Endodermal cell (in vitro differentiated cells): ENCODE measurements around the gene MRPS16. TPM values are rescaled to one million over a fixed set of nuclear protein-coding genes. Genes with fewer than 3 reads are reported as not detected.

Experiments used
- DNase-seq: peaks from one replicate; pipeline ENCODE4 v3.0.0-alpha.2; 2017
- H3K27ac ChIP-seq: 2 replicates; pipeline ENCODE4 v1.5.1; 2013; ENCODE audit warnings: mild to moderate bottlenecking, low read depth, low read length, moderate library complexity
- H3K27me3 ChIP-seq: 2 replicates; pipeline ENCODE4 v1.6.1; 2013; ENCODE audit warnings: mild to moderate bottlenecking, low read length, moderate library complexity; ENCODE audit not compliant: insufficient read depth, control insufficient read depth, poor library complexity, severe bottlenecking
- H3K36me3 ChIP-seq: 2 replicates; pipeline ENCODE4 v1.7.0; 2013; ENCODE audit warnings: mild to moderate bottlenecking, low read length, moderate library complexity; ENCODE audit not compliant: control insufficient read depth, insufficient read depth
- H3K4me1 ChIP-seq: one replicate; pipeline ENCODE4 v1.7.0; 2013; ENCODE audit warnings: low read length; ENCODE audit not compliant: control insufficient read depth, insufficient read depth
- H3K4me3 ChIP-seq: 2 replicates; pipeline ENCODE4 v1.5.1; 2013; ENCODE audit warnings: mild to moderate bottlenecking, low read length, moderate library complexity
- H3K9ac ChIP-seq: 2 replicates; pipeline ENCODE4 v1.6.1; 2013; ENCODE audit warnings: mild to moderate bottlenecking, low read length, moderate library complexity; ENCODE audit not compliant: poor library complexity, severe bottlenecking; ENCODE audit errors: extremely low read depth
- H3K9me3 ChIP-seq: 2 replicates; pipeline ENCODE4 v1.6.1; 2013; ENCODE audit warnings: mild to moderate bottlenecking, low read length, moderate library complexity; ENCODE audit not compliant: control insufficient read depth
- H3K27ac Mint-ChIP-seq: 2 replicates; pipeline ENCODE4 v1.8.0; 2020; ENCODE audit warnings: mixed read lengths
- H3K27me3 Mint-ChIP-seq: 2 replicates; pipeline ENCODE4 v1.8.0; 2021; ENCODE audit warnings: mild to moderate bottlenecking, mixed read lengths; ENCODE audit not compliant: insufficient read depth
- H3K36me3 Mint-ChIP-seq: 2 replicates; pipeline ENCODE4 v1.8.0; 2020; ENCODE audit warnings: low read depth, mixed read lengths
- H3K4me1 Mint-ChIP-seq: 2 replicates; pipeline ENCODE4 v1.8.0; 2020; ENCODE audit warnings: mixed read lengths
- H3K4me3 Mint-ChIP-seq: 2 replicates; pipeline ENCODE4 v1.8.0; 2020; ENCODE audit warnings: mild to moderate bottlenecking, moderate library complexity, mixed read lengths
- H3K9me3 Mint-ChIP-seq: 2 replicates; pipeline ENCODE4 v1.8.0; 2020; ENCODE audit warnings: mild to moderate bottlenecking, mixed read lengths
- CTCF ChIP-seq: fragments of 200-600 bp; sonication (generic); conservative IDR thresholded peaks from 2 replicates; pipeline ENCODE4 v1.5.0; 2021; ENCODE audit warnings: antibody characterized with exemption, mild to moderate bottlenecking
- WGBS, 2 experiments: methylation state at CpG; one replicate each; pipeline versions ENCODE4 v1.1.5 to v1.1.7; 2013; ENCODE audit warnings: missing lambda C conversion rate in 2 of 2, mixed read lengths in 1 of 2; ENCODE audit not compliant: insufficient coverage in 1 of 2, insufficient read length in 1 of 2; 5-methylcytosine and 5-hydroxymethylcytosine counted together
- total RNA-seq, 2 donors: library from RNA; stranded (reverse); fragmentation: NEBNext Ultra II Directional in 1 of 2; extraction: Animal tissue kit (Norgen Biotek cat#: 25700) in 1 of 2; gene quantifications; 2 replicates in 1 of 2; 3 replicates in 1 of 2; pipeline ENCODE4 v1.2.1, GENCODE V29; 2021

The MRPS16 gene
- total RNA-seq, 2 donors from 2014 or later, result 100.0 to 104 TPM

- H3K27ac ChIP-seq, result no peak overlapping the region
- H3K9me3 ChIP-seq, result no peaks in the 10 kb centered on the region
- no peak overlapping the region for H3K4me3 ChIP-seq
- Mint-ChIP-seq H3K4me3 (no peak overlapping the region), H3K27me3 (no peaks in the 10 kb centered on the region), H3K27ac (no peak overlapping the region), H3K36me3 (peaks cover 21% of the 10 kb centered on the region), H3K4me1 (no peaks in the 10 kb centered on the region), H3K9me3 (no peaks in the 10 kb centered on the region)
- no peaks in the 10 kb centered on the region for H3K4me1 ChIP-seq
- H3K9ac ChIP-seq, result no peak overlapping the region
- DNase-seq, result no peak
- peaks cover 3% of the 10 kb centered on the region for H3K36me3 ChIP-seq
- TF ChIP-seq CTCF, result no peak
- no peaks in the 10 kb centered on the region for H3K27me3 ChIP-seq
Observed at GRCh38 chr10:73225518-73225917, 26.9 kb downstream of the MRPS16 start.

- Mint-ChIP-seq H3K9me3 (no peaks in the 10 kb centered on the region), H3K27me3 (no peaks in the 10 kb centered on the region), H3K4me3 (no peak overlapping the region), H3K4me1 (peaks cover 13% of the 10 kb centered on the region), H3K27ac (no peak overlapping the region), H3K36me3 (peaks cover 32% of the 10 kb centered on the region)
- no peak for TF ChIP-seq CTCF
- H3K9ac ChIP-seq, result no peak overlapping the region
- H3K27me3 ChIP-seq, result no peaks in the 10 kb centered on the region
- no peak overlapping the region for H3K4me3 ChIP-seq
- H3K27ac ChIP-seq, result no peak overlapping the region
- no peaks in the 10 kb centered on the region for H3K4me1 ChIP-seq
- H3K9me3 ChIP-seq, result peaks cover 4% of the 10 kb centered on the region
- WGBS, 2 experiments, result 100% methylated on average over 1 of the region's 1 CpG; no CpG with 5 or more reads in 1 of the 2 experiments
- H3K36me3 ChIP-seq, result peaks cover 14% of the 10 kb centered on the region
- no peak for DNase-seq
Observed at GRCh38 chr10:73220989-73221388, 31.5 kb downstream of the MRPS16 start.

GRCh38 chr10:73219384-73219783, 33.1 kb downstream of the MRPS16 start:
- Histone ChIP-seq H3K4me1 (no peaks in the 10 kb centered on the region), H3K9me3 (peaks cover 4% of the 10 kb centered on the region), H3K27ac (no peak overlapping the region), H3K36me3 (peaks cover 14% of the 10 kb centered on the region), H3K4me3 (no peak overlapping the region), H3K27me3 (no peaks in the 10 kb centered on the region), H3K9ac (no peak overlapping the region)
- peaks cover 13% of the 10 kb centered on the region for H3K4me1 Mint-ChIP-seq
- H3K27me3 Mint-ChIP-seq, result no peaks in the 10 kb centered on the region
- no peak overlapping the region for H3K4me3 Mint-ChIP-seq
- H3K36me3 Mint-ChIP-seq, result peaks cover 35% of the 10 kb centered on the region
- DNase-seq, result no peak
- no peaks in the 10 kb centered on the region for H3K9me3 Mint-ChIP-seq
- TF ChIP-seq CTCF, result no peak
- H3K27ac Mint-ChIP-seq, result no peak overlapping the region
